Measurements from ENCODE around the gene PTMS.

PTMS gene

DNA sequence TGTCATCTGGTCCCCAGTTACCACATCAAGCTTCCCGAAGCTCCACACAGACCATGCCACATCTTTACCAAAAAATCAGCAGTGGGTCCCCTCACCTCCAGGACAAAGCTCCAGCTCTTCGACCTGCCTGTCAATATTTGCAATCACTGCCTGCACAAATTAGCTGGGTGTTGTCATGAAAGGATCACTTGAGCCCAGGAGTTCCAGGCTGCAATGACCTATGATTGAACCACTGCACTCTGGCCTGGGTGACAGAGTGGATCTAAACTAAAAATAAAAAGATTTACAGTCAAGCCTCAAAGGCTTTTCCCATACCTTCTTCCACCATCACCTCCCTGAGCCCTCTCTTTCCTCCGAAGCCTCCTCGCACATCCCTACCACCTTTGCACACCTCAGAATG, 30.4 kb downstream of the PTMS start:
- H3K27ac ChIP-seq, result no peak overlapping the region
- no peak for TF ChIP-seq CTCF (conservative IDR thresholded peaks at IDR 0.05)

DNA sequence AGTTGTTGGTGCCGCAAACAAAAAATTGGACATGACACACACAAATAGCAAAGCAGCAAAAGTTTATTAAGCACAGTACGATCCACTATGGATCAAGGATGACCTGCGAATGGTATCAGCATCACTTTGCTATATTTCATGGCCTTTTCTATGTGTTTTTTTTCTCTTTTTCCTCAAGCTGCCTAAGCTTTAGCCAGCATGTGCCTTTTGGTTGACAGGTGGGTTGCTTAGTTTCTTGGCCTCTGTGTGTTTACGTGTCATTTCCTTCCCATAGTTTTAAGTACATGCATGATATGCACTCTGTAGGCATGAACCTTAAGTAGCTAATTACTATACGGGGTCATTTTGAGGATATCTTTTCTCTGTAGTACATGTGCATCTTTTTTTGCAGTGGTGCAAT, 33.0 kb downstream of the PTMS start:
- no peak overlapping the region for H3K27ac ChIP-seq
- TF ChIP-seq CTCF (conservative IDR thresholded peaks at IDR 0.05), result no peak

GRCh38 chr12:6807170-6807569, 41.0 kb downstream of the PTMS start:
- TF ChIP-seq CTCF (conservative IDR thresholded peaks at IDR 0.05), result no peak
- no peak overlapping the region for H3K27ac ChIP-seq

- TF ChIP-seq CTCF (conservative IDR thresholded peaks at IDR 0.05), result no peak
Observed at GRCh38 chr12:6809056-6809455, 42.9 kb downstream of the PTMS start.

GRCh38 chr12:6810758-6811157, 44.6 kb downstream of the PTMS start:
- TF ChIP-seq CTCF (conservative IDR thresholded peaks at IDR 0.05), result no peak
- H3K27ac ChIP-seq, result no peak overlapping the region

More at GRCh38 chr12:6809056-6809455, 42.9 kb downstream of the PTMS start:
- no peak overlapping the region for H3K27ac ChIP-seq

GRCh38 chr12:6813363-6813762, 47.2 kb downstream of the PTMS start:
- no peak overlapping the region for H3K27ac ChIP-seq

DNA sequence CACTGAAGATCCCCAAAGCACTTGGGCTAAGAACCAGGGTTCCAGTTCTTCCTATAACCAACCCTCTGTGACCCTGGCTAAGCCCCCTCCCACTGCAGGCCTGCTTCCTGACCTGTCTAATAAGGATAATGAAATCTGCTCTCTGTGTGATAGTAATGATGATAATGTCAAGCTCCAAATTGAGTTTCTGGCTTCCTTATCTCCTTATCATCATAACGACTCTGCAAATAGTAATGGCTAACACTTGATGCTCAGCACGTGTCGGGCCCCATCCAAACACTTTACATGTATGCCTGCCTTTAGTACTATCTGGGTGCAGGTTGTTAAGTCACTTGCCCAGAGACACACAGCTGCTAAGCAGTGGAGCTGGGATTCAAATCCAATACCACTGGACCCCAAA, 50.4 kb downstream of the PTMS start:
- no peak for TF ChIP-seq CTCF (conservative IDR thresholded peaks at IDR 0.05)
- no peak overlapping the region for H3K27ac ChIP-seq

More at GRCh38 chr12:6813363-6813762, 47.2 kb downstream of the PTMS start:
- TF ChIP-seq CTCF (conservative IDR thresholded peaks at IDR 0.05), result no peak

DNA sequence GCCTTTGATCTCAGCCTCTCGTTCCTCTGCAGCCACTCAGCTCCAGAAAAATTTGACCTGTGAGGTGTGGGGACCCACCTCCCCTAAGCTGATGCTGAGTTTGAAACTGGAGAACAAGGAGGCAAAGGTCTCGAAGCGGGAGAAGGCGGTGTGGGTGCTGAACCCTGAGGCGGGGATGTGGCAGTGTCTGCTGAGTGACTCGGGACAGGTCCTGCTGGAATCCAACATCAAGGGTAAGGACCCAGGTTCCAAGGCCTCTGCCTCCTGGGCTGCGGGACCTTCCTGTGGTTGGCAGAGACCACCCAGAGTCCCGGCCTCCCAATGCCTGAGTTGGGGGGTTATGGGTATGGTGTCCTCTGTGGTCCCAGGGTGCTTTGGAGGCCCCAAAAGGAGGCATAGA, 50.9 kb downstream of the PTMS start:
- TF ChIP-seq CTCF (conservative IDR thresholded peaks at IDR 0.05), result no peak
- H3K27ac ChIP-seq, result no peak overlapping the region

Data from VCaP (cell line).